ENCODE data around the gene FAM53B.

The FAM53B gene

GRCh38 chr10:124681626-124682552 lies 62.3 kb downstream of the FAM53B start:
- H3K4me3 ChIP-seq: no peak overlapping the region
- H3K4me2 ChIP-seq: peak overlapping the region in 3 of 11 experiments; percentile 66 to 86 (median 81); a peak in 6 of 22 replicates
- H3K36me3 ChIP-seq: peaks cover 21 to 79% (median 59%) of the 10 kb centered on the region in 11 experiments
- H3K9ac ChIP-seq: no peak overlapping the region
- H3K4me1 ChIP-seq: peaks cover 64 to 100% (median 76%) of the 10 kb centered on the region in 10 experiments
- H3K27me3 ChIP-seq: no peaks in the 10 kb centered on the region
- H3K27ac ChIP-seq: peak overlapping the region in 6 of 11 experiments; percentile 12 to 82 (median 58); a peak in 10 of 22 replicates
- peaks cover 0 to 38% (median 28%) of the 10 kb centered on the region in 11 experiments; a peak in 16 of 22 replicates for H4K20me1 ChIP-seq
- no peaks in the 10 kb centered on the region for H3K9me3 ChIP-seq (replicated peaks in 1 of 11)
- TF ChIP-seq Cebpa-rat (IDR thresholded peaks at IDR 0.05): no peak

GRCh38 chr10:124681091-124681490 lies 63.1 kb downstream of the FAM53B start:
- Histone ChIP-seq H3K36me3 (peaks cover 23 to 79% (median 56%) of the 10 kb centered on the region in 11 experiments), H3K9me3 (replicated peaks in 1 of 11) (no peaks in the 10 kb centered on the region), H3K27me3 (no peaks in the 10 kb centered on the region), H3K4me1 (peaks cover 65 to 100% (median 76%) of the 10 kb centered on the region in 10 experiments), H4K20me1 (peaks cover 0 to 46% (median 35%) of the 10 kb centered on the region in 11 experiments; a peak in 16 of 22 replicates), H3K9ac (peak overlapping the region in 2 of 11 experiments; percentile 28 to 33; a peak in 2 of 22 replicates), H3K27ac (peak overlapping the region in 4 of 11 experiments; percentile 38 to 68 (median 58); a peak in 7 of 22 replicates), H3K4me3 (no peak overlapping the region), H3K4me2 (peak overlapping the region in 5 of 11 experiments; percentile 36 to 81 (median 66); a peak in 9 of 22 replicates)
- no peak for TF ChIP-seq Cebpa-rat (IDR thresholded peaks at IDR 0.05)

- peaks cover 0 to 50% (median 39%) of the 10 kb centered on the region in 11 experiments; a peak in 17 of 22 replicates for H4K20me1 ChIP-seq
- H3K27ac ChIP-seq: peak overlapping the region in 6 of 11 experiments; percentile 37 to 79 (median 58); a peak in 11 of 22 replicates
- peak overlapping the region in 5 of 11 experiments; percentile 36 to 81 (median 66); a peak in 10 of 22 replicates for H3K4me2 ChIP-seq
- H3K36me3 ChIP-seq: peaks cover 23 to 79% (median 56%) of the 10 kb centered on the region in 11 experiments
- H3K4me3 ChIP-seq: no peak overlapping the region
- H3K4me1 ChIP-seq: peaks cover 65 to 100% (median 76%) of the 10 kb centered on the region in 10 experiments
- H3K9ac ChIP-seq: peak overlapping the region in 2 of 11 experiments; percentile 28 to 33; a peak in 2 of 22 replicates
- TF ChIP-seq Cebpa-rat (IDR thresholded peaks at IDR 0.05): no peak
- no peaks in the 10 kb centered on the region for H3K27me3 ChIP-seq
- no peaks in the 10 kb centered on the region for H3K9me3 ChIP-seq (replicated peaks in 1 of 11)
These were observed 63.5 kb downstream of the FAM53B start for GRCh38 chr10:124680675-124681074.

- 0 out of 22 replicates have a peak overlapping the region, but pooled peaks of 1 of the 11 experiments have one; percentile 4 for H3K9ac ChIP-seq
- peaks cover 65 to 100% (median 76%) of the 10 kb centered on the region in 10 experiments for H3K4me1 ChIP-seq
- peaks cover 7 to 63% (median 51%) of the 10 kb centered on the region in 11 experiments; a peak in 17 of 22 replicates for H4K20me1 ChIP-seq
- no peak for TF ChIP-seq Cebpa-rat (IDR thresholded peaks at IDR 0.05)
- no peak overlapping the region for H3K4me3 ChIP-seq
- H3K27ac ChIP-seq: peak overlapping the region in 9 of 11 experiments; percentile 14 to 79 (median 47); a peak in 16 of 22 replicates
- no peaks in the 10 kb centered on the region for H3K9me3 ChIP-seq (replicated peaks in 1 of 11)
- H3K27me3 ChIP-seq: no peaks in the 10 kb centered on the region
- peak overlapping the region; percentile 41 to 87 (median 79) for H3K4me2 ChIP-seq
- peaks cover 23 to 82% (median 62%) of the 10 kb centered on the region in 11 experiments for H3K36me3 ChIP-seq
These were observed 64.8 kb downstream of the FAM53B start for GRCh38 chr10:124679401-124679800.

GRCh38 chr10:124678557-124679240 lies 65.5 kb downstream of the FAM53B start:
- peak overlapping the region in 10 of 11 experiments; percentile 12 to 79 (median 48); a peak in 18 of 22 replicates for H3K27ac ChIP-seq
- peak overlapping the region in 2 of 11 experiments; percentile 4 to 8; a peak in 3 of 22 replicates for H3K9ac ChIP-seq
- H3K4me2 ChIP-seq: peak overlapping the region; percentile 41 to 87 (median 79)
- no peaks in the 10 kb centered on the region for H3K9me3 ChIP-seq (replicated peaks in 1 of 11)
- H4K20me1 ChIP-seq: peaks cover 7 to 70% (median 58%) of the 10 kb centered on the region in 11 experiments; a peak in 17 of 22 replicates
- H3K4me3 ChIP-seq: no peak overlapping the region
- peaks cover 30 to 87% (median 69%) of the 10 kb centered on the region in 11 experiments for H3K36me3 ChIP-seq
- peaks cover 65 to 100% (median 76%) of the 10 kb centered on the region in 10 experiments for H3K4me1 ChIP-seq
- no peak for TF ChIP-seq Cebpa-rat (IDR thresholded peaks at IDR 0.05)
- H3K27me3 ChIP-seq: no peaks in the 10 kb centered on the region

- H3K27me3 ChIP-seq: no peaks in the 10 kb centered on the region
- peaks cover 66 to 100% (median 78%) of the 10 kb centered on the region in 10 experiments for H3K4me1 ChIP-seq
- no peaks in the 10 kb centered on the region for H3K9me3 ChIP-seq (replicated peaks in 1 of 11)
- no peak for TF ChIP-seq Cebpa-rat (IDR thresholded peaks at IDR 0.05)
- peak overlapping the region in 6 of 11 experiments; percentile 0 to 45 (median 22); a peak in 5 of 22 replicates for H3K9ac ChIP-seq
- H3K36me3 ChIP-seq: peaks cover 32 to 94% (median 70%) of the 10 kb centered on the region in 11 experiments
- H3K4me3 ChIP-seq: no peak overlapping the region
- peaks cover 7 to 77% (median 66%) of the 10 kb centered on the region in 11 experiments; a peak in 17 of 22 replicates for H4K20me1 ChIP-seq
- peak overlapping the region; percentile 41 to 87 (median 79); a peak in 20 of 22 replicates for H3K4me2 ChIP-seq
- H3K27ac ChIP-seq: peak overlapping the region in 9 of 11 experiments; percentile 14 to 84 (median 61); a peak in 14 of 22 replicates
These were observed 66.2 kb downstream of the FAM53B start for GRCh38 chr10:124677749-124678556.

- Histone ChIP-seq H3K4me1 (peaks cover 73 to 100% (median 82%) of the 10 kb centered on the region in 10 experiments), H3K27me3 (no peaks in the 10 kb centered on the region), H3K36me3 (peaks cover 32 to 94% (median 64%) of the 10 kb centered on the region in 11 experiments), H3K4me3 (no peak overlapping the region), H3K27ac (peak overlapping the region in 9 of 11 experiments; percentile 14 to 84 (median 66); a peak in 12 of 22 replicates), H3K4me2 (peak overlapping the region; percentile 27 to 87 (median 79); a peak in 15 of 22 replicates), H3K9me3 (replicated peaks in 1 of 11) (no peaks in the 10 kb centered on the region), H4K20me1 (peaks cover 7 to 84% (median 72%) of the 10 kb centered on the region in 11 experiments; a peak in 17 of 22 replicates), H3K9ac (peak overlapping the region in 8 of 11 experiments; percentile 0 to 45 (median 16); a peak in 8 of 22 replicates)
- no peak for TF ChIP-seq Cebpa-rat (IDR thresholded peaks at IDR 0.05)
These were observed 66.9 kb downstream of the FAM53B start for GRCh38 chr10:124677293-124677699.

Measured in BLaER1 treated with 17β-estradiol and CSF1 and Interleukin-3, amounts not matched to agents 10 nM and 100 nM (cell line).